ENCODE measurements around the gene NDUFA11.

NDUFA11 gene

DNA sequence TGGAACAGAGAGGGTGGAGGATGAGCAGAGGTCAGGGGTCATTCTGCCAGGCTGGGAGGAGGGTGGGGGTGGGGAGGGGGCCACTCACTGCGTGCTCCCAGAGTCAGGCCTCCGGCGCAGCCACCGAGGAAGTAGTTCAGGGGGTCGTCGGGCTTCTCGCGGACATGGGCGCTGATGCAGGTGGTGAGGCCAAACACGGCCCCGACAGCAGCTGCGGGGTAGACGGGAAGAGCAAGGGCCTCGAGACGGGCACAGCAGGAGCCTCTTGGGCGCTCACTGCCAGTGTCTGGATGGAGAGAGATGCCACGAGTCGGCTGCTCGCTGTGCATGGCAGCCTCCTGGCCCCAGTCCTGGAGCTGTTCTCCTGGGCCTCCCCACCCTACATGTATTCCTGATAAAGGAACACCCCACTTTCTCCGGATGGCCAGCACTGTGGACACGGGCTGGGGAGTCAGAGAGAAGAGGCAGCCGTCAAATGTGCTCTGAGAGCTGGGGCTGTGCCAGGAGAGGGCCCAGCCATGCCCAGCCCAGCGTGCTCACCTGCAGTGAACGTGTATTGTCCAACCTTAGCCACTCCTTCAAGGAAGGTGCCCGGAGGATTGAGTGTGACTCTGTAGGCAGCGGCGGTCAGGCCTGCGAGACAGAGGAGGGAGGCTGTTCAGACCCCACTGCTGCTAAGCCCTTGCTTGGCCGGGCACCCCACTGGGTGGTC, 7.1 kb downstream of the NDUFA11 start:
- no peak for DNase-seq (ENCODE audit: extremely low spot score)
- TF ChIP-seq CTCF (IDR thresholded peaks at IDR 0.05; ENCODE audit: control extremely low read depth, extremely low read depth, low read depth, missing control alignments): no peak
- ChIA-PET CTCF (interaction anchor here (0.6 to 1.4 kb wide), 3 partner anchors 10 to 102 kb away, joined by 3 read pairs; no protein-coding TSS in a partner anchor), POLR2A (no interaction called here)

- ChIA-PET POLR2A (interaction anchor here (0.5 kb wide), 1 partner anchor 756 kb away, joined by 3 read pairs; no protein-coding TSS in a partner anchor), CTCF (interaction anchor here (1.2 kb wide), 1 partner anchor 93 kb away, joined by 3 read pairs; no protein-coding TSS in a partner anchor)
- no peak for DNase-seq (ENCODE audit: extremely low spot score)
- no peak for TF ChIP-seq CTCF (IDR thresholded peaks at IDR 0.05; ENCODE audit: control extremely low read depth, extremely low read depth, low read depth, missing control alignments)
Observed at GRCh38 chr19:5895890-5896289, 7.7 kb downstream of the NDUFA11 start.

GRCh38 chr19:5895409-5895808, 8.2 kb downstream of the NDUFA11 start:
- CTCF ChIA-PET: interaction anchor here (1.2 kb wide), 1 partner anchor 92 kb away, joined by 3 read pairs; no protein-coding TSS in a partner anchor
- POLR2A ChIA-PET: interaction anchor here (0.5 kb wide), 1 partner anchor 755 kb away, joined by 3 read pairs; no protein-coding TSS in a partner anchor
- DNase-seq (ENCODE audit: extremely low spot score): no peak
- TF ChIP-seq CTCF (IDR thresholded peaks at IDR 0.05; ENCODE audit: control extremely low read depth, extremely low read depth, low read depth, missing control alignments): no peak

- ChIA-PET POLR2A (no interaction called here), CTCF (interaction anchor here (1.2 kb wide), 1 partner anchor 91 kb away, joined by 3 read pairs; no protein-coding TSS in a partner anchor)
- DNase-seq (ENCODE audit: extremely low spot score): no peak
- no peak for TF ChIP-seq CTCF (IDR thresholded peaks at IDR 0.05; ENCODE audit: control extremely low read depth, extremely low read depth, low read depth, missing control alignments)
Observed at GRCh38 chr19:5894704-5895349, 8.8 kb downstream of the NDUFA11 start.

- no peak for DNase-seq (ENCODE audit: extremely low spot score)
- ChIA-PET CTCF (interaction anchor here (1.1 to 1.4 kb wide), 3 partner anchors 9 to 90 kb away, joined by 7 read pairs; partner anchors contain the start of gene NDUFA11), POLR2A (no interaction called here)
- TF ChIP-seq CTCF (IDR thresholded peaks at IDR 0.05; ENCODE audit: control extremely low read depth, extremely low read depth, low read depth, missing control alignments): no peak
Observed at GRCh38 chr19:5893907-5894703, 9.5 kb downstream of the NDUFA11 start.

Measured in GM10248 (cell line).